ENCODE results near the gene CES5A.
"Not testable (repeated sequence)": the region's sequence is repeated elsewhere in the genome, so short reads cannot be mapped to it uniquely, and the experiment has no call there.

The CES5A gene

GRCh38 chr16:55815320-55815719 is 59.9 kb downstream of the CES5A start:
- Histone ChIP-seq H3K9ac (ENCODE audit: low read length in 2 of 2) (no peak overlapping the region), H3K9me3 (ENCODE audit: control insufficient read depth in 2 of 2, low read length in 2 of 2) (no peaks in the 10 kb centered on the region), H3K27me3 (ENCODE audit: control insufficient read depth in 1 of 2, insufficient read depth in 2 of 2, low read length in 2 of 2) (peaks cover 0 to 9% of the 10 kb centered on the region in 2 donors), H3K36me3 (ENCODE audit: control insufficient read depth in 2 of 2, insufficient read depth in 2 of 2, low read length in 2 of 2) (peaks cover 0 to 2% of the 10 kb centered on the region in 2 donors), H3K4me1 (ENCODE audit: control insufficient read depth, insufficient read depth, low read length) (no peaks in the 10 kb centered on the region), H3K27ac (ENCODE audit: low read length) (no peak overlapping the region), H3K4me3 (ENCODE audit: low read length in 2 of 2) (no peak overlapping the region)

- H3K9ac ChIP-seq (ENCODE audit: low read length in 2 of 2); H3K36me3 ChIP-seq (ENCODE audit: control insufficient read depth in 2 of 2, insufficient read depth in 2 of 2, low read length in 2 of 2); H3K4me3 ChIP-seq (ENCODE audit: low read length in 2 of 2); H3K27ac ChIP-seq (ENCODE audit: low read length); H3K9me3 ChIP-seq (ENCODE audit: control insufficient read depth in 2 of 2, low read length in 2 of 2); H3K4me1 ChIP-seq (ENCODE audit: control insufficient read depth, insufficient read depth, low read length): not testable (repeated sequence)
- H3K27me3 ChIP-seq (ENCODE audit: control insufficient read depth in 1 of 2, insufficient read depth in 2 of 2, low read length in 2 of 2) = peaks cover 0 to 11% of the 10 kb centered on the region in 2 donors
Observed at GRCh38 chr16:55814174-55814573, 61.0 kb downstream of the CES5A start.

- H3K4me3 ChIP-seq (ENCODE audit: low read length in 2 of 2); H3K4me1 ChIP-seq (ENCODE audit: control insufficient read depth, insufficient read depth, low read length); H3K9ac ChIP-seq (ENCODE audit: low read length in 2 of 2); H3K36me3 ChIP-seq (ENCODE audit: control insufficient read depth in 2 of 2, insufficient read depth in 2 of 2, low read length in 2 of 2); H3K9me3 ChIP-seq (ENCODE audit: control insufficient read depth in 2 of 2, low read length in 2 of 2); H3K27ac ChIP-seq (ENCODE audit: low read length): not testable (repeated sequence)
- H3K27me3 ChIP-seq (ENCODE audit: control insufficient read depth in 1 of 2, insufficient read depth in 2 of 2, low read length in 2 of 2) = peaks cover 0 to 11% of the 10 kb centered on the region in 2 donors
Observed at GRCh38 chr16:55813730-55814129, 61.4 kb downstream of the CES5A start.

- Histone ChIP-seq H3K4me3 (ENCODE audit: low read length in 2 of 2) (no peak overlapping the region), H3K4me1 (ENCODE audit: control insufficient read depth, insufficient read depth, low read length) (no peaks in the 10 kb centered on the region), H3K27me3 (ENCODE audit: control insufficient read depth in 1 of 2, insufficient read depth in 2 of 2, low read length in 2 of 2) (peaks cover 0 to 11% of the 10 kb centered on the region in 2 donors), H3K27ac (ENCODE audit: low read length) (no peak overlapping the region), H3K36me3 (ENCODE audit: control insufficient read depth in 2 of 2, insufficient read depth in 2 of 2, low read length in 2 of 2) (peaks cover 0 to 2% of the 10 kb centered on the region in 2 donors), H3K9ac (ENCODE audit: low read length in 2 of 2) (no peak overlapping the region), H3K9me3 (ENCODE audit: control insufficient read depth in 2 of 2, low read length in 2 of 2) (no peaks in the 10 kb centered on the region)
Observed at GRCh38 chr16:55812951-55813350, 62.2 kb downstream of the CES5A start.

- H3K4me3 ChIP-seq (ENCODE audit: low read length in 2 of 2) = no peak overlapping the region
- H3K9ac ChIP-seq (ENCODE audit: low read length in 2 of 2) = no peak overlapping the region
- peaks cover 0 to 11% of the 10 kb centered on the region in 2 donors for H3K27me3 ChIP-seq (ENCODE audit: control insufficient read depth in 1 of 2, insufficient read depth in 2 of 2, low read length in 2 of 2)
- H3K4me1 ChIP-seq (ENCODE audit: control insufficient read depth, insufficient read depth, low read length) = no peaks in the 10 kb centered on the region
- peaks cover 0 to 2% of the 10 kb centered on the region in 2 donors for H3K36me3 ChIP-seq (ENCODE audit: control insufficient read depth in 2 of 2, insufficient read depth in 2 of 2, low read length in 2 of 2)
- H3K27ac ChIP-seq (ENCODE audit: low read length) = no peak overlapping the region
- no peaks in the 10 kb centered on the region for H3K9me3 ChIP-seq (ENCODE audit: control insufficient read depth in 2 of 2, low read length in 2 of 2)
Observed at GRCh38 chr16:55811811-55812210, 63.4 kb downstream of the CES5A start.

GRCh38 chr16:55810451-55810961 is 64.7 kb downstream of the CES5A start:
- Histone ChIP-seq H3K4me3 (ENCODE audit: low read length in 2 of 2) (no peak overlapping the region), H3K9ac (ENCODE audit: low read length in 2 of 2) (no peak overlapping the region), H3K36me3 (ENCODE audit: control insufficient read depth in 2 of 2, insufficient read depth in 2 of 2, low read length in 2 of 2) (peaks cover 0 to 2% of the 10 kb centered on the region in 2 donors), H3K4me1 (ENCODE audit: control insufficient read depth, insufficient read depth, low read length) (no peaks in the 10 kb centered on the region), H3K27me3 (ENCODE audit: control insufficient read depth in 1 of 2, insufficient read depth in 2 of 2, low read length in 2 of 2) (peaks cover 0 to 11% of the 10 kb centered on the region in 2 donors), H3K27ac (ENCODE audit: low read length) (no peak overlapping the region), H3K9me3 (ENCODE audit: control insufficient read depth in 2 of 2, low read length in 2 of 2) (no peaks in the 10 kb centered on the region)

- H3K36me3 ChIP-seq (ENCODE audit: control insufficient read depth in 2 of 2, insufficient read depth in 2 of 2, low read length in 2 of 2) = peaks cover 0 to 2% of the 10 kb centered on the region in 2 donors
- H3K27ac ChIP-seq (ENCODE audit: low read length) = no peak overlapping the region
- no peaks in the 10 kb centered on the region for H3K9me3 ChIP-seq (ENCODE audit: control insufficient read depth in 2 of 2, low read length in 2 of 2)
- H3K4me1 ChIP-seq (ENCODE audit: control insufficient read depth, insufficient read depth, low read length) = no peaks in the 10 kb centered on the region
- no peak overlapping the region for H3K9ac ChIP-seq (ENCODE audit: low read length in 2 of 2)
- no peak overlapping the region for H3K4me3 ChIP-seq (ENCODE audit: low read length in 2 of 2)
- peaks cover 0 to 11% of the 10 kb centered on the region in 2 donors for H3K27me3 ChIP-seq (ENCODE audit: control insufficient read depth in 1 of 2, insufficient read depth in 2 of 2, low read length in 2 of 2)
Observed at GRCh38 chr16:55809851-55810250, 65.3 kb downstream of the CES5A start.

- no peak overlapping the region for H3K9ac ChIP-seq (ENCODE audit: low read length in 2 of 2)
- no peaks in the 10 kb centered on the region for H3K4me1 ChIP-seq (ENCODE audit: control insufficient read depth, insufficient read depth, low read length)
- no peak overlapping the region for H3K27ac ChIP-seq (ENCODE audit: low read length)
- no peak overlapping the region for H3K4me3 ChIP-seq (ENCODE audit: low read length in 2 of 2)
- H3K9me3 ChIP-seq (ENCODE audit: control insufficient read depth in 2 of 2, low read length in 2 of 2) = no peaks in the 10 kb centered on the region
- H3K36me3 ChIP-seq (ENCODE audit: control insufficient read depth in 2 of 2, insufficient read depth in 2 of 2, low read length in 2 of 2) = peaks cover 0 to 2% of the 10 kb centered on the region in 2 donors
- peaks cover 0 to 11% of the 10 kb centered on the region in 2 donors for H3K27me3 ChIP-seq (ENCODE audit: control insufficient read depth in 1 of 2, insufficient read depth in 2 of 2, low read length in 2 of 2)
Observed at GRCh38 chr16:55809386-55809785, 65.8 kb downstream of the CES5A start.

- not testable (repeated sequence) for H3K36me3 ChIP-seq (ENCODE audit: control insufficient read depth in 2 of 2, insufficient read depth in 2 of 2, low read length in 2 of 2); H3K9ac ChIP-seq (ENCODE audit: low read length in 2 of 2); H3K4me3 ChIP-seq (ENCODE audit: low read length in 2 of 2); H3K4me1 ChIP-seq (ENCODE audit: control insufficient read depth, insufficient read depth, low read length); H3K27ac ChIP-seq (ENCODE audit: low read length); H3K9me3 ChIP-seq (ENCODE audit: control insufficient read depth in 2 of 2, low read length in 2 of 2)
- H3K27me3 ChIP-seq (ENCODE audit: control insufficient read depth in 1 of 2, insufficient read depth in 2 of 2, low read length in 2 of 2) = peaks cover 0 to 11% of the 10 kb centered on the region in 2 donors
Observed at GRCh38 chr16:55808286-55808685, 66.9 kb downstream of the CES5A start.

- H3K36me3 ChIP-seq (ENCODE audit: control insufficient read depth in 2 of 2, insufficient read depth in 2 of 2, low read length in 2 of 2); H3K9ac ChIP-seq (ENCODE audit: low read length in 2 of 2); H3K27me3 ChIP-seq (ENCODE audit: control insufficient read depth in 1 of 2, insufficient read depth in 2 of 2, low read length in 2 of 2); H3K9me3 ChIP-seq (ENCODE audit: control insufficient read depth in 2 of 2, low read length in 2 of 2); H3K27ac ChIP-seq (ENCODE audit: low read length); H3K4me1 ChIP-seq (ENCODE audit: control insufficient read depth, insufficient read depth, low read length); H3K4me3 ChIP-seq (ENCODE audit: low read length in 2 of 2): not testable (repeated sequence)
Observed at GRCh38 chr16:55805104-55805503, 70.1 kb downstream of the CES5A start.

- H3K4me3 ChIP-seq (ENCODE audit: low read length in 2 of 2); H3K9me3 ChIP-seq (ENCODE audit: control insufficient read depth in 2 of 2, low read length in 2 of 2); H3K27ac ChIP-seq (ENCODE audit: low read length); H3K9ac ChIP-seq (ENCODE audit: low read length in 2 of 2); H3K4me1 ChIP-seq (ENCODE audit: control insufficient read depth, insufficient read depth, low read length); H3K27me3 ChIP-seq (ENCODE audit: control insufficient read depth in 1 of 2, insufficient read depth in 2 of 2, low read length in 2 of 2); H3K36me3 ChIP-seq (ENCODE audit: control insufficient read depth in 2 of 2, insufficient read depth in 2 of 2, low read length in 2 of 2): not testable (repeated sequence)
Observed at GRCh38 chr16:55803681-55804080, 71.5 kb downstream of the CES5A start.

Data from stomach smooth muscle (tissue), 2 donors.